GM19467 (cell line): ENCODE data around the gene RGL2.

Experiments used
- ATAC-seq: cut with Tn5 transposase; IDR thresholded peaks from one replicate; pipeline ENCODE4 v1.9.1; 2021; ENCODE audit warnings: mild to moderate bottlenecking, moderate library complexity; ENCODE audit not compliant: unreplicated experiment

The RGL2 gene

GRCh38 chr6:33243476-33243875, 55.3 kb downstream of the RGL2 start:
- no peak for ATAC-seq

GRCh38 chr6:33241968-33242367, 56.8 kb downstream of the RGL2 start:
- ATAC-seq, result no peak
